HL-60 (cell line): Measurements from ENCODE around the gene BEND5.

ENCODE experiments used
- DNase-seq, 2 experiments: peaks; one replicate each; pipeline ENCODE4 v3.0.0-alpha.2; 2010 to 2020; ENCODE audit warnings: low read depth in 1 of 2, low spot score in 1 of 2
- H3K27ac ChIP-seq: fragments of 250-450 bp; sonication (Bioruptor Pico); replicated peaks from 2 replicates; pipeline ENCODE4 v1.5.1; 2020; ENCODE audit warnings: mild to moderate bottlenecking, moderate library complexity
- H3K27me3 ChIP-seq: fragments of 250-450 bp; sonication (Bioruptor Pico); 2 replicates; pipeline ENCODE4 v1.5.1; 2021; ENCODE audit warnings: mild to moderate bottlenecking, moderate library complexity; ENCODE audit not compliant: insufficient read depth, poor library complexity, severe bottlenecking
- H3K4me3 ChIP-seq: replicated peaks from 2 replicates; pipeline ENCODE4 v1.5.1; 2011; ENCODE audit warnings: mild to moderate bottlenecking, control low read depth, low read length; ENCODE audit not compliant: insufficient read depth
- CTCF ChIP-seq: IDR thresholded peaks from one replicate; pipeline ENCODE4 v1.5.1; 2011; ENCODE audit warnings: low read length, control low read depth, inconsistent platforms; ENCODE audit not compliant: insufficient read depth
- GABPA ChIP-seq: IDR thresholded peaks from 2 replicates; pipeline ENCODE4 v1.6.1; 2012; ENCODE audit warnings: low read depth
- POLR2AphosphoS5 ChIP-seq: IDR thresholded peaks from 2 replicates; pipeline ENCODE4 v1.6.1; 2012; ENCODE audit warnings: low read depth
- SPI1 ChIP-seq: IDR thresholded peaks from 2 replicates; pipeline ENCODE4 v1.6.1; 2012; ENCODE audit warnings: low read depth, mild to moderate bottlenecking, borderline replicate concordance
- TF ChIP-seq, protein P1 (sequence below): IDR thresholded peaks from 2 replicates; pipeline ENCODE4 v1.6.1; 2012; ENCODE audit warnings: low read depth; ENCODE audit not compliant: insufficient replicate concordance

BEND5 gene

GRCh38 chr1:48725341-48726046, 51.2 kb downstream of the BEND5 start:
- TF ChIP-seq SPI1: no peak
- H3K27ac ChIP-seq: no peak overlapping the region
- no peaks in the 10 kb centered on the region for H3K27me3 ChIP-seq
- H3K4me3 ChIP-seq: no peak overlapping the region
- DNase-seq: no peak

GRCh38 chr1:48720929-48721328, 55.8 kb downstream of the BEND5 start:
- no peak overlapping the region for H3K4me3 ChIP-seq
- H3K27ac ChIP-seq: no peak overlapping the region
- TF ChIP-seq, protein P1, sequence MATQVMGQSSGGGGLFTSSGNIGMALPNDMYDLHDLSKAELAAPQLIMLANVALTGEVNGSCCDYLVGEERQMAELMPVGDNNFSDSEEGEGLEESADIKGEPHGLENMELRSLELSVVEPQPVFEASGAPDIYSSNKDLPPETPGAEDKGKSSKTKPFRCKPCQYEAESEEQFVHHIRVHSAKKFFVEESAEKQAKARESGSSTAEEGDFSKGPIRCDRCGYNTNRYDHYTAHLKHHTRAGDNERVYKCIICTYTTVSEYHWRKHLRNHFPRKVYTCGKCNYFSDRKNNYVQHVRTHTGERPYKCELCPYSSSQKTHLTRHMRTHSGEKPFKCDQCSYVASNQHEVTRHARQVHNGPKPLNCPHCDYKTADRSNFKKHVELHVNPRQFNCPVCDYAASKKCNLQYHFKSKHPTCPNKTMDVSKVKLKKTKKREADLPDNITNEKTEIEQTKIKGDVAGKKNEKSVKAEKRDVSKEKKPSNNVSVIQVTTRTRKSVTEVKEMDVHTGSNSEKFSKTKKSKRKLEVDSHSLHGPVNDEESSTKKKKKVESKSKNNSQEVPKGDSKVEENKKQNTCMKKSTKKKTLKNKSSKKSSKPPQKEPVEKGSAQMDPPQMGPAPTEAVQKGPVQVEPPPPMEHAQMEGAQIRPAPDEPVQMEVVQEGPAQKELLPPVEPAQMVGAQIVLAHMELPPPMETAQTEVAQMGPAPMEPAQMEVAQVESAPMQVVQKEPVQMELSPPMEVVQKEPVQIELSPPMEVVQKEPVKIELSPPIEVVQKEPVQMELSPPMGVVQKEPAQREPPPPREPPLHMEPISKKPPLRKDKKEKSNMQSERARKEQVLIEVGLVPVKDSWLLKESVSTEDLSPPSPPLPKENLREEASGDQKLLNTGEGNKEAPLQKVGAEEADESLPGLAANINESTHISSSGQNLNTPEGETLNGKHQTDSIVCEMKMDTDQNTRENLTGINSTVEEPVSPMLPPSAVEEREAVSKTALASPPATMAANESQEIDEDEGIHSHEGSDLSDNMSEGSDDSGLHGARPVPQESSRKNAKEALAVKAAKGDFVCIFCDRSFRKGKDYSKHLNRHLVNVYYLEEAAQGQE: no peak
- TF ChIP-seq GABPA: no peak
- TF ChIP-seq SPI1: no peak
- no peak for TF ChIP-seq POLR2AphosphoS5
- TF ChIP-seq CTCF: no peak
- no peak for DNase-seq
- H3K27me3 ChIP-seq: no peaks in the 10 kb centered on the region

DNA sequence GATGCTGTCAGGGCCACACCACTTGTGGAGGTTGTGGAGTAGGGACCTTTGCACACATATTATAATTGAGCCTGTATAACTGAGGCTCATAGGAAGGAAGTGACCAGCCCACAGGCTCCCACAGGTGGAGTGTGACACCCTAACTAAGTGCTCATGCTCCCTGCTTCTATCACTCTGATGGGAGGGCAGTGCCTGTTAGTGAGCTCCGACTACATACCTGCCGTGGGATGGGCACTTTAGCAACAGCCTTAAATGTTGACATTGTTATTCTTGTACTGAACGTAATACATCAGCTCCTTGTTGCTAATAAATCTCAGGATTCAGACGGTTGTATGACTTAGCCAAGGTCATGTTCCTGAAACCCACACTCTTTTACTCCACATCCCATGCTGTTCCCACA, 58.0 kb downstream of the BEND5 start:
- Histone ChIP-seq H3K27me3 (no peaks in the 10 kb centered on the region), H3K27ac (no peak overlapping the region), H3K4me3 (no peak overlapping the region)
- TF ChIP-seq, protein P1: no peak
- TF ChIP-seq POLR2AphosphoS5: no peak
- no peak for TF ChIP-seq SPI1
- TF ChIP-seq CTCF: no peak
- no peak for TF ChIP-seq GABPA
- no peak for DNase-seq

DNA sequence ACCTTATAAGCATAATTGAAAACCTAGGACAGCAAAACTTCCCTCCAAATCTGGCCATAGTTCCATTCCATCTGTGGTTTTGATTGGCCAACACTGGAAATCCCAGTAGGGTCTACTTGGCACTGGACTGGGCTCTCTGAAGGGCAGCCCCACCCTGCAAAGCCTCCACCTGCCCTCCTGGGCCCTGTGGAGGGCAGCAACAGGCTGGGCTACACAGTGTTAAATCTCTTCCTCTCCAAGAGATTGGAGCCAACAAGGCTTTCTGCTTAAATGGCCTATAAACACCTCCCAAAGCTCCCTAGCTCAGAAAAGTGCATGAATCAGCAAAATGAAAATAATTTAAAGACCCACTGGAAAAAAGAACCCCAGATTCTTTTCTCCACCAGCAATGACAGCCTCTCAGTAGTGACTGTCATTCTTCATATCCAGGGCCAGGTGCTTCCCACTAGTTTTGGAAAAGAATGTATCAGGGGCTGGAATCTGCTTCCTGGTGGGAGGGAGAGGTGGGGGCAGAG, 58.5 kb downstream of the BEND5 start:
- no peak for DNase-seq
- Histone ChIP-seq H3K4me3 (no peak overlapping the region), H3K27ac (no peak overlapping the region), H3K27me3 (no peaks in the 10 kb centered on the region)
- TF ChIP-seq GABPA (no peak), SPI1 (no peak), POLR2AphosphoS5 (no peak), CTCF (no peak)
- TF ChIP-seq, protein P1: no peak
